ENCODE results near the gene KANSL1. TPM values are rescaled to one million over a fixed set of nuclear protein-coding genes. Genes with fewer than 3 reads are reported as not detected.

KANSL1 gene
- total and polyA plus RNA-seq, 9 of the 15 experiments (the other 6 are each of a cell fraction or from before 2014, with no cell fraction given) = 3.6 to 55.4 (median 31.8) TPM

DNA sequence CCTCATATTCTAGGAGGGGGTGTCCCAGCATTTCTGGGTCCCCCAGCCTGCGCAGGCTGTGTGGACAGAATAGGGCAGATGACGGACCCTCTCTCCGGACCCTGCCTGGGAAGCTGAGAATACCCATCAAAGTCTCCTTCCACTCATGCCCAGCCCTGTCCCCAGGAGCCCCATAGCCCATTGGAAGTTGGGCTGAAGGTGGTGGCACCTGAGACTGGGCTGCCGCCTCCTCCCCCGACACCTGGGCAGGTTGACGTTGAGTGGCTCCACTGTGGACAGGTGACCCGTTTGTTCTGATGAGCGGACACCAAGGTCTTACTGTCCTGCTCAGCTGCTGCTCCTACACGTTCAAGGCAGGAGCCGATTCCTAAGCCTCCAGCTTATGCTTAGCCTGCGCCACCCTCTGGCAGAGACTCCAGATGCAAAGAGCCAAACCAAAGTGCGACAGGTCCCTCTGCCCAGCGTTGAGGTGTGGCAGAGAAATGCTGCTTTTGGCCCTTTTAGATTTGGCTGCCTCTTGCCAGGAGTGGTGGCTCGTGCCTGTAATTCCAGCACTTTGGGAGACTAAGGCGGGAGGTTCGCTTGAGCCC, 182.5 kb downstream of the KANSL1 start:
- ATAC-seq = peak; percentile 80
- Histone ChIP-seq H2AFZ (ENCODE audit: low read depth, low read length) (0 out of 2 replicates have a peak overlapping the region, but pooled peaks have one; percentile 8), H3K4me3 (no peak overlapping the region), H3K9ac (ENCODE audit: insufficient read depth in 1 of 2, low read depth in 2 of 2, low read length in 2 of 2) (peak overlapping the region in 1 of 2 experiments; percentile 77; a peak in 2 of 4 replicates), H4K20me1 (replicated peaks; ENCODE audit: control insufficient read depth, insufficient read depth, low read length) (peaks cover 3% of the 10 kb centered on the region; the same call in 1 of the 2 replicates), H3K9me1 (ENCODE audit: control insufficient read depth, insufficient read depth, low read length) (no peaks in the 10 kb centered on the region), H3K27me3 (ENCODE audit: control insufficient read depth in 2 of 2, insufficient read depth in 2 of 2, low read length in 2 of 2) (peaks cover 3 to 34% of the 10 kb centered on the region in 2 experiments; a peak in 3 of 5 replicates), H3K36me3 (ENCODE audit: control insufficient read depth, insufficient read depth, low read length) (no peaks in the 10 kb centered on the region), H3K4me2 (ENCODE audit: insufficient read depth, low read length) (peak overlapping the region; percentile 14; the same call in 1 of the 2 replicates), H3K27ac (ENCODE audit: extremely low read depth, low read depth, low read length) (no peak overlapping the region), H3K9me3 (replicated peaks; ENCODE audit: control insufficient read depth, insufficient read depth, low read depth, low read length) (no peaks in the 10 kb centered on the region), H3K4me1 (replicated peaks in 1 of 2; ENCODE audit: control insufficient read depth in 2 of 2, insufficient read depth in 2 of 2, low read length in 2 of 2) (peaks cover 0 to 27% of the 10 kb centered on the region in 2 experiments; a peak in 4 of 5 replicates), H3K79me2 (ENCODE audit: control insufficient read depth, insufficient read depth, low read length) (no peaks in the 10 kb centered on the region)
- no peak for FAIRE-seq
- intact Hi-C loops (cut with micrococcal nuclease) (no loop called here), in situ Hi-C loops (cut with MboI) (no loop called here)
- CTCF ChIA-PET (ENCODE audit: low intra/inter-chr PET ratio) = no interaction called here
- DNase-seq (ENCODE audit: extremely low read depth in 1 of 4, low spot score in 3 of 4) = peak in 2 of 4 experiments; percentile 25 to 47
- POLR2A ChIA-PET = interaction anchor here (0.8 to 1.4 kb wide), 2 partner anchors 24 to 29 kb away, joined by 3 read pairs; no protein-coding TSS in a partner anchor
- BruUV-seq (replicated peaks) = no TSS peak
- TF ChIP-seq SMAD2 (IDR thresholded peaks at IDR 0.05; ENCODE audit: low read depth, low read length) (no peak), RBM39 (optimal IDR thresholded peaks at IDR 0.05; ENCODE audit: low read depth, low read length) (no peak), RBM17 (IDR thresholded peaks at IDR 0.05; ENCODE audit: borderline replicate concordance, low read depth, low read length) (no peak), NR3C1 (CRISPR knock-in tag; IDR thresholded peaks at IDR 0.05) (no peak), SMC3 (conservative IDR thresholded peaks at IDR 0.05; ENCODE audit: insufficient read depth, low read depth, low read length) (peak; percentile 16; the same call in 1 of the 2 replicates), ZHX1 (conservative IDR thresholded peaks at IDR 0.05; ENCODE audit: low read length) (no peak), ZKSCAN3 (CRISPR knock-in tag; IDR thresholded peaks at IDR 0.05) (no peak), CEBPB (tag; IDR thresholded peaks at IDR 0.05) (no peak), RAD21 (CRISPR knock-in tag; conservative IDR thresholded peaks at IDR 0.05 in 1 of 2, IDR thresholded peaks at IDR 0.05 in 1 of 2) (peak in 1 of 2 experiments; percentile 46; a peak in 2 of 4 replicates)
- TF ChIP-seq, protein P1, sequence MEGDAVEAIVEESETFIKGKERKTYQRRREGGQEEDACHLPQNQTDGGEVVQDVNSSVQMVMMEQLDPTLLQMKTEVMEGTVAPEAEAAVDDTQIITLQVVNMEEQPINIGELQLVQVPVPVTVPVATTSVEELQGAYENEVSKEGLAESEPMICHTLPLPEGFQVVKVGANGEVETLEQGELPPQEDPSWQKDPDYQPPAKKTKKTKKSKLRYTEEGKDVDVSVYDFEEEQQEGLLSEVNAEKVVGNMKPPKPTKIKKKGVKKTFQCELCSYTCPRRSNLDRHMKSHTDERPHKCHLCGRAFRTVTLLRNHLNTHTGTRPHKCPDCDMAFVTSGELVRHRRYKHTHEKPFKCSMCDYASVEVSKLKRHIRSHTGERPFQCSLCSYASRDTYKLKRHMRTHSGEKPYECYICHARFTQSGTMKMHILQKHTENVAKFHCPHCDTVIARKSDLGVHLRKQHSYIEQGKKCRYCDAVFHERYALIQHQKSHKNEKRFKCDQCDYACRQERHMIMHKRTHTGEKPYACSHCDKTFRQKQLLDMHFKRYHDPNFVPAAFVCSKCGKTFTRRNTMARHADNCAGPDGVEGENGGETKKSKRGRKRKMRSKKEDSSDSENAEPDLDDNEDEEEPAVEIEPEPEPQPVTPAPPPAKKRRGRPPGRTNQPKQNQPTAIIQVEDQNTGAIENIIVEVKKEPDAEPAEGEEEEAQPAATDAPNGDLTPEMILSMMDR (IDR thresholded peaks at IDR 0.05 in 2 of 3, conservative IDR thresholded peaks at IDR 0.05 in 1 of 3; ENCODE audit: insufficient read depth in 2 of 3, low read depth in 1 of 3, low read length in 3 of 3) = peak; percentile 42 to 55 (median 52); a peak in 4 of 6 replicates
- WGBS (ENCODE audit: insufficient coverage, low coverage, missing lambda C conversion rate) = 20% methylated on average over 16 of the region's 16 CpGs

Measured in K562 (cell line).